H9 (cell line): ENCODE data around the gene PDLIM7. TPM values are rescaled to one million over a fixed set of nuclear protein-coding genes. Genes with fewer than 3 reads are reported as not detected.

Source experiments
- DNase-seq: peaks from one replicate; pipeline ENCODE4 v3.0.0-alpha.2; 2017
- H2AFZ ChIP-seq: one replicate; pipeline ENCODE4 v1.6.1; 2013; ENCODE audit warnings: mild to moderate bottlenecking, low read length, control low read depth, moderate library complexity
- H2AK5ac ChIP-seq: 2 replicates; pipeline ENCODE4 v1.6.1; 2013; ENCODE audit warnings: low read length, control low read depth, mixed read lengths; ENCODE audit not compliant: insufficient read length
- H2BK120ac ChIP-seq: one replicate; pipeline ENCODE4 v1.6.1; 2013; ENCODE audit warnings: low read depth, mild to moderate bottlenecking, low read length, control low read depth, inconsistent platforms; ENCODE audit not compliant: poor library complexity, severe bottlenecking
- H2BK12ac ChIP-seq: 2 replicates; pipeline ENCODE4 v1.6.1; 2013; ENCODE audit warnings: low read length, control low read depth, mixed read lengths, low read depth; ENCODE audit not compliant: insufficient read length
- H2BK15ac ChIP-seq: 2 replicates; pipeline ENCODE4 v1.6.1; 2013; ENCODE audit warnings: low read depth, low read length, control low read depth
- H2BK20ac ChIP-seq: one replicate; pipeline ENCODE4 v1.6.1; 2013; ENCODE audit warnings: low read depth, mild to moderate bottlenecking, low read length, control low read depth, inconsistent platforms; ENCODE audit not compliant: poor library complexity, severe bottlenecking
- H2BK5ac ChIP-seq: 2 replicates; pipeline ENCODE4 v1.6.1; 2013; ENCODE audit warnings: low read length, control low read depth, mixed read lengths; ENCODE audit not compliant: insufficient read length
- H3K14ac ChIP-seq: 2 replicates; pipeline ENCODE4 v1.6.1; 2013; ENCODE audit warnings: low read length, control low read depth; ENCODE audit not compliant: insufficient read depth
- H3K18ac ChIP-seq: 2 replicates; pipeline ENCODE4 v1.6.1; 2013; ENCODE audit warnings: low read depth, mild to moderate bottlenecking, mixed read lengths, low read length, control low read depth; ENCODE audit not compliant: insufficient read length
- H3K23ac ChIP-seq: 2 replicates; pipeline ENCODE4 v1.6.1; 2013; ENCODE audit warnings: low read length, control low read depth, mixed read lengths, low read depth; ENCODE audit not compliant: insufficient read length
- H3K23me2 ChIP-seq: 2 replicates; pipeline ENCODE4 v1.6.1; 2013; ENCODE audit warnings: low read depth, mild to moderate bottlenecking, mixed read lengths, low read length, control low read depth; ENCODE audit not compliant: insufficient read length, poor library complexity, severe bottlenecking
- H3K27ac ChIP-seq: 2 replicates; pipeline ENCODE4 v1.5.1; 2013; ENCODE audit warnings: low read length, control low read depth, mixed read lengths, low read depth; ENCODE audit not compliant: insufficient read length
- H3K27me3 ChIP-seq: 2 replicates; pipeline ENCODE4 v1.6.1; 2013; ENCODE audit warnings: low read length, control low read depth, inconsistent platforms; ENCODE audit not compliant: insufficient read depth
- H3K4ac ChIP-seq: 2 replicates; pipeline ENCODE4 v1.6.1; 2013; ENCODE audit warnings: low read depth, mild to moderate bottlenecking, control low read depth, inconsistent platforms, low read length, moderate library complexity
- H3K4me1 ChIP-seq: 2 replicates; pipeline ENCODE4 v1.6.1; 2013; ENCODE audit warnings: low read length, control low read depth, inconsistent platforms; ENCODE audit not compliant: insufficient read depth
- H3K4me2 ChIP-seq: 2 replicates; pipeline ENCODE4 v1.6.1; 2013; ENCODE audit warnings: low read length, control low read depth, mixed read lengths; ENCODE audit not compliant: insufficient read length, insufficient read depth
- H3K56ac ChIP-seq: 2 replicates; pipeline ENCODE4 v1.6.1; 2013; ENCODE audit warnings: low read depth, mild to moderate bottlenecking, mixed read lengths, low read length, control low read depth; ENCODE audit not compliant: insufficient read length
- H3K79me1 ChIP-seq: 2 replicates; pipeline ENCODE4 v1.6.1; 2013; ENCODE audit warnings: low read depth, mild to moderate bottlenecking, moderate library complexity, low read length, control low read depth, inconsistent platforms; ENCODE audit not compliant: insufficient read depth, poor library complexity, severe bottlenecking
- H3K79me2 ChIP-seq: 2 replicates; pipeline ENCODE4 v1.6.1; 2013; ENCODE audit warnings: low read length, control low read depth, inconsistent platforms; ENCODE audit not compliant: insufficient read depth
- H3K9ac ChIP-seq: 2 replicates; pipeline ENCODE4 v1.6.1; 2013; ENCODE audit warnings: low read length, control low read depth, mixed read lengths; ENCODE audit not compliant: insufficient read length; ENCODE audit errors: extremely low read depth
- H3K9me3 ChIP-seq: one replicate; pipeline ENCODE4 v1.6.1; 2013; ENCODE audit warnings: low read depth, low read length, inconsistent platforms; ENCODE audit not compliant: control insufficient read depth
- H3T11ph ChIP-seq: one replicate; pipeline ENCODE4 v1.6.1; 2013; ENCODE audit warnings: mild to moderate bottlenecking, low read length, control low read depth, inconsistent platforms
- H4K20me1 ChIP-seq: one replicate; pipeline ENCODE4 v1.6.1; 2013; ENCODE audit not compliant: control insufficient read depth, insufficient read length, insufficient read depth
- H4K5ac ChIP-seq: 2 replicates; pipeline ENCODE4 v1.6.1; 2013; ENCODE audit warnings: low read depth, mild to moderate bottlenecking, mixed read lengths, low read length, control low read depth; ENCODE audit not compliant: insufficient read length
- H4K8ac ChIP-seq: replicated peaks from 2 replicates; pipeline ENCODE4 v1.6.1; 2013; ENCODE audit warnings: low read length, control low read depth, mixed read lengths, low read depth; ENCODE audit not compliant: insufficient read length
- H4K91ac ChIP-seq: 2 replicates; pipeline ENCODE4 v1.6.1; 2013; ENCODE audit warnings: low read depth, mild to moderate bottlenecking, moderate library complexity, mixed read lengths, low read length, control low read depth; ENCODE audit not compliant: insufficient read length
- H3K27ac Mint-ChIP-seq, 3 experiments: 2 replicates in 2 of 3; 3 replicates in 1 of 3; pipeline ENCODE4 v1.8.0; 2020 to 2021; ENCODE audit warnings: mixed read lengths in 3 of 3, mild to moderate bottlenecking in 1 of 3, moderate library complexity in 1 of 3
- H3K27me3 Mint-ChIP-seq: 2 replicates; pipeline ENCODE4 v1.8.0; 2021; ENCODE audit warnings: low read depth, mild to moderate bottlenecking, moderate library complexity, mixed read lengths
- H3K36me3 Mint-ChIP-seq, 3 experiments: 2 replicates in 2 of 3; 3 replicates in 1 of 3; pipeline ENCODE4 v1.8.0; 2020 to 2021; ENCODE audit warnings: low read depth in 3 of 3, mixed read lengths in 3 of 3; ENCODE audit not compliant: insufficient read depth in 1 of 3
- H3K4me1 Mint-ChIP-seq, 2 experiments: 2 replicates each; pipeline ENCODE4 v1.8.0; 2020; ENCODE audit warnings: mixed read lengths in 2 of 2
- H3K4me3 Mint-ChIP-seq, 2 experiments: 2 replicates in 1 of 2; 3 replicates in 1 of 2; pipeline ENCODE4 v1.8.0; 2020 to 2021; ENCODE audit warnings: mild to moderate bottlenecking in 2 of 2, mixed read lengths in 2 of 2, moderate library complexity in 1 of 2
- H3K9me3 Mint-ChIP-seq, 2 experiments: 2 replicates in 1 of 2; 3 replicates in 1 of 2; pipeline ENCODE4 v1.8.0; 2020; ENCODE audit warnings: mild to moderate bottlenecking in 2 of 2, mixed read lengths in 2 of 2, moderate library complexity in 1 of 2
- CTCF ChIP-seq: fragments of 200-600 bp; sonication (generic); conservative IDR thresholded peaks from 3 replicates; pipeline ENCODE4 v1.8.0; 2021; ENCODE audit warnings: antibody characterized with exemption, mild to moderate bottlenecking
- WGBS: extraction: QIAGEN DNeasy Blood & Tissue Kit; methylation state at CpG from one replicate; pipeline ENCODE4 v1.1.7; 2013; ENCODE audit warnings: missing lambda C conversion rate, low lambda C conversion rate, mixed read lengths; ENCODE audit not compliant: insufficient read length; ENCODE audit errors: extremely low coverage; 5-methylcytosine and 5-hydroxymethylcytosine counted together
- total RNA-seq: library from RNA; stranded (reverse); gene quantifications from 2 replicates; pipeline ENCODE4 v1.2.1, GENCODE V29; 2021

The PDLIM7 gene
- total RNA-seq, 1 experiment from 2014 or later: 137 TPM

GRCh38 chr5:177484902-177485549 is 12.4 kb downstream of the PDLIM7 start:
- no peak for TF ChIP-seq CTCF
- WGBS: no CpG with 5 or more reads among the region's 13 CpGs
- Mint-ChIP-seq H3K9me3 (no peaks in the 10 kb centered on the region), H3K27ac (peak overlapping the region in 2 of 3 experiments; percentile 76 to 83; a peak in 5 of 7 replicates), H3K27me3 (no peaks in the 10 kb centered on the region; the same call in none of the 2 replicates), H3K4me3 (no peak overlapping the region; a peak in 1 of 5 replicates), H3K4me1 (0 out of 4 replicates have a peak, but pooled peaks cover 0 to 2% of the 10 kb centered on the region in 2 experiments), H3K36me3 (peaks cover 34 to 78% (median 74%) of the 10 kb centered on the region in 3 experiments)
- Histone ChIP-seq H3K18ac (no peak overlapping the region), H3T11ph (no peak overlapping the region), H2AK5ac (no peak overlapping the region), H4K91ac (no peak overlapping the region), H3K9ac (no peak overlapping the region), H4K8ac (peak overlapping the region; percentile 1), H2BK120ac (no peak overlapping the region), H3K79me2 (no peaks in the 10 kb centered on the region), H3K4ac (no peak overlapping the region), H4K5ac (no peak overlapping the region), H2BK20ac (no peak overlapping the region), H3K23ac (no peak overlapping the region), H3K14ac (no peak overlapping the region), H2BK5ac (no peak overlapping the region), H3K27me3 (no peaks in the 10 kb centered on the region), H2BK12ac (no peak overlapping the region), H3K79me1 (no peaks in the 10 kb centered on the region), H3K23me2 (no peaks in the 10 kb centered on the region), H3K9me3 (no peaks in the 10 kb centered on the region), H3K27ac (no peak overlapping the region), H3K56ac (no peak overlapping the region), H2BK15ac (no peak overlapping the region), H3K4me2 (no peak overlapping the region), H3K4me1 (no peaks in the 10 kb centered on the region), H2AFZ (no peak overlapping the region), H4K20me1 (no peaks in the 10 kb centered on the region)
- DNase-seq: no peak
